ENCODE measurements around the gene DYSF.

DYSF gene

GRCh38 chr2:71601136-71602114 lies 148.1 kb downstream of the DYSF start:
- TF ChIP-seq, protein P1, sequence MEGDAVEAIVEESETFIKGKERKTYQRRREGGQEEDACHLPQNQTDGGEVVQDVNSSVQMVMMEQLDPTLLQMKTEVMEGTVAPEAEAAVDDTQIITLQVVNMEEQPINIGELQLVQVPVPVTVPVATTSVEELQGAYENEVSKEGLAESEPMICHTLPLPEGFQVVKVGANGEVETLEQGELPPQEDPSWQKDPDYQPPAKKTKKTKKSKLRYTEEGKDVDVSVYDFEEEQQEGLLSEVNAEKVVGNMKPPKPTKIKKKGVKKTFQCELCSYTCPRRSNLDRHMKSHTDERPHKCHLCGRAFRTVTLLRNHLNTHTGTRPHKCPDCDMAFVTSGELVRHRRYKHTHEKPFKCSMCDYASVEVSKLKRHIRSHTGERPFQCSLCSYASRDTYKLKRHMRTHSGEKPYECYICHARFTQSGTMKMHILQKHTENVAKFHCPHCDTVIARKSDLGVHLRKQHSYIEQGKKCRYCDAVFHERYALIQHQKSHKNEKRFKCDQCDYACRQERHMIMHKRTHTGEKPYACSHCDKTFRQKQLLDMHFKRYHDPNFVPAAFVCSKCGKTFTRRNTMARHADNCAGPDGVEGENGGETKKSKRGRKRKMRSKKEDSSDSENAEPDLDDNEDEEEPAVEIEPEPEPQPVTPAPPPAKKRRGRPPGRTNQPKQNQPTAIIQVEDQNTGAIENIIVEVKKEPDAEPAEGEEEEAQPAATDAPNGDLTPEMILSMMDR (conservative IDR thresholded peaks at IDR 0.05; ENCODE audit: low read length), result no peak
- DNase-seq (ENCODE audit: low read depth), result no peak
- no peak overlapping the region for H3K4me3 ChIP-seq (ENCODE audit: low read length)

DNA sequence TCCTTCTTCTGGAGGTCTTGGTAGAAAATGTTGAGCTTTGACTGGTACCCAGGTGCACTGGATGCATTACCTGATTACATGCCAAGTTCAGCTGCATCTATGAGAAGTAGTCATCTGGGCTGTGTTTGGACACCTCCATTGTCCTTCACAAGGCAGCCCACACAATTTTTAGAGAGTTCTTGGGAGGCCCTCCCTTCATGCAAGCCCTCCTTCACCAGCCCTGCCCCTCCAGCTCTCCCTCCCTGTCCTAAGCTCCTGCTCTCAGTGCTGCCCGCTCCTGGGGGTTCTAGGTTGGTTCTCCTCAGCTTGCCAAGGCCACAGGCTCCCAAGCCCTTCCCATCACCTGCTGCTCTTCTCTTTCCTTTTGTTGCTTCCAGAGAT lies 148.7 kb downstream of the DYSF start:
- DNase-seq (ENCODE audit: low read depth), result no peak

DNA sequence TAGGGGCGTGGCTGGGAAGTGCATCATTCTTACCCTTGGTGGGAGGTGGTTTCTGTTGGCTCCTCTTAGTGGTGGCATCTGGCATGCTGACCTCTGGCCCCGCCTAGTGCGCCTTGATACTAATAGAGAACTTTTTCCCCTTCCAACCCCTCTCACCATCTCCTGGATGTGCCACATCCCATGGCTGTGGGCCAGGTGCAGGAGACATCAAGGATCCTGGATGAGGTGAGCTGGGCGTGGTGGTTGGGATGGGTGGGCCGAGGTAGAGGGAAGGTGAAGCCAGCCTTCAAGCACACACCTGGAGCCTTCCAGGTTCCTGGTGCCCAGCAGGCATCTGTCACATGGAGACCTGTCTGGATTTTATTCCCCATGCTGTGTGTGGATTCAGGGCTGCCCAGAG lies 149.2 kb downstream of the DYSF start:
- TF ChIP-seq, protein P1 (conservative IDR thresholded peaks at IDR 0.05; ENCODE audit: low read length), result no peak
- no peak for DNase-seq (ENCODE audit: low read depth)
- H3K4me3 ChIP-seq (ENCODE audit: low read length), result no peak overlapping the region

More for the DNA sequence above, 148.7 kb downstream of the DYSF start:
- no peak overlapping the region for H3K4me3 ChIP-seq (ENCODE audit: low read length)
- TF ChIP-seq, protein P1 (conservative IDR thresholded peaks at IDR 0.05; ENCODE audit: low read length), result no peak

DNA sequence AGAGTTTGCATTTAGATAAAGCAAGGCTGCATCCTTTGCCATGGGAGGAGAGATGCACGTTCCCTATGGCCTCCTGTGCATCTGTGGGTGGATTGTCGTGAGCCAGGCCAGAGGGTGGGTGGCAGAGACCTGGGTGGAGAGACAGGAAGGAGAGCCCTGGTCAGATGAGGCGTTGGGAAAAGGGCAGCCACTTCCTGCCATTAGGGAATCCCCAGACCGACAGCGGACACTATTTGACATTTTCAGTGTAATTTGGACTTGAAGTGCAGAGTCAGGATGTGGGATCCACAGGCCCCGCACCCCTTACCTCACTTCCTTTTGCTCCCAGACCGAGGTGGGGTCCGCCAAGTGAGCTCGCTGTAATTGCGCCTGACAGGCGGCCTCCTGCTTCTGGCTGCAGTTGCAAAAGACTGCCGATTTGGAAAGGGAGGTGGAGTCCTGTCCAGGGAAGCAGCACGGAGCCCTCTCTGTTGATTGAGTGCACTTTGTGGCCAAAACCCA lies 150.0 kb downstream of the DYSF start:
- TF ChIP-seq, protein P1 (conservative IDR thresholded peaks at IDR 0.05; ENCODE audit: low read length), result no peak
- no peak overlapping the region for H3K4me3 ChIP-seq (ENCODE audit: low read length)
- peak; percentile 36 for DNase-seq (ENCODE audit: low read depth)

GRCh38 chr2:71603851-71604725 lies 150.7 kb downstream of the DYSF start:
- TF ChIP-seq, protein P1 (conservative IDR thresholded peaks at IDR 0.05; ENCODE audit: low read length), result peak; percentile 14; the same call in 1 of the 2 replicates
- H3K4me3 ChIP-seq (ENCODE audit: low read length), result no peak overlapping the region
- no peak for DNase-seq (ENCODE audit: low read depth)

DNA sequence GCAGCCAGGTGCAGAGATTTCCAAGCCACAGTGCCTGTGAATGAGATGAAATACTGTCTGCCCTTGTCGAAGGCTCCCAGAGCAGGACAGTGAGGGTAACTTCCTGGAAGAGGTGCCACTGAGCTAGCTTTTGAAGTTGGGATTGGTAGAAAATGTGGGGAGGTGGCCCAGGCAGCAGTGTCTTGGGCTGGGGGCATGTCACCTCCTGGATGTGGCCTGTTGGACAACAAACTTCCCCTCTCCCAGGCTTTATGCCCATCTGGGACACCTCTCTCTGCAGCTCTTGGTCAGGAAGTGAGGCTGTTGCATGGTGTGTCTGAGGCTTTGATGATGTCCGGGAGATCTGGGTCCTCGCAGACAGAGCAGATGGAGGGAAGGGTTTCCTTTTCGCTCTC lies 151.4 kb downstream of the DYSF start:
- H3K4me3 ChIP-seq (ENCODE audit: low read length), result no peak overlapping the region
- TF ChIP-seq, protein P1 (conservative IDR thresholded peaks at IDR 0.05; ENCODE audit: low read length), result no peak
- no peak for DNase-seq (ENCODE audit: low read depth)
